Osteoblast (primary cell): ENCODE results near the gene SNAPIN. TPM values are rescaled to one million over a fixed set of nuclear protein-coding genes. Genes with fewer than 3 reads are reported as not detected.

Source experiments
- DNase-seq: peaks from one replicate; pipeline ENCODE4 v3.0.0; 2011; ENCODE audit warnings: low spot score, mixed read lengths; ENCODE audit not compliant: insufficient read length; ENCODE audit errors: missing footprints
- H2AFZ ChIP-seq: 2 replicates; pipeline ENCODE4 v1.6.0; 2011; ENCODE audit warnings: mild to moderate bottlenecking, low read length
- H3K27ac ChIP-seq: 2 replicates; pipeline ENCODE4 v1.5.1; 2011; ENCODE audit warnings: mild to moderate bottlenecking, low read depth, low read length, moderate library complexity
- H3K27me3 ChIP-seq: 2 replicates; pipeline ENCODE4 v1.6.0; 2012; ENCODE audit warnings: mild to moderate bottlenecking, control low read depth, inconsistent platforms, low read length, moderate library complexity; ENCODE audit not compliant: insufficient read depth
- H3K36me3 ChIP-seq: 2 replicates; pipeline ENCODE4 v1.5.1; 2011; ENCODE audit warnings: mild to moderate bottlenecking, low read length, control low read depth, moderate library complexity; ENCODE audit not compliant: insufficient read depth
- H3K4me1 ChIP-seq: 2 replicates; pipeline ENCODE4 v1.5.1; 2011; ENCODE audit warnings: mild to moderate bottlenecking, low read length, control low read depth, moderate library complexity; ENCODE audit not compliant: insufficient read depth
- H3K4me2 ChIP-seq: 2 replicates; pipeline ENCODE4 v1.6.0; 2011; ENCODE audit warnings: mild to moderate bottlenecking, low read length; ENCODE audit not compliant: insufficient read depth
- H3K4me3 ChIP-seq: fragments of 200-600 bp; sonication (generic); 3 replicates; pipeline ENCODE4 v1.5.1; 2012; ENCODE audit warnings: mild to moderate bottlenecking, low read length, inconsistent platforms; ENCODE audit not compliant: insufficient read depth
- H3K79me2 ChIP-seq: 2 replicates; pipeline ENCODE4 v1.6.0; 2012; ENCODE audit warnings: mild to moderate bottlenecking, low read length, control low read depth, inconsistent platforms; ENCODE audit not compliant: insufficient read depth
- H3K9me3 ChIP-seq: 2 replicates; pipeline ENCODE4 v1.5.1; 2011; ENCODE audit warnings: low read depth, low read length, control low read depth
- H4K20me1 ChIP-seq: 2 replicates; pipeline ENCODE4 v1.6.0; 2012; ENCODE audit warnings: mild to moderate bottlenecking, low read length, control low read depth; ENCODE audit not compliant: insufficient read depth
- CTCF ChIP-seq: IDR thresholded peaks from 2 replicates; pipeline ENCODE4 v1.5.1; 2011; ENCODE audit warnings: mild to moderate bottlenecking, low read depth, low read length, moderate library complexity; ENCODE audit errors: extremely low read depth
- total RNA-seq: library from RNA; depleted of rRNA; stranded (reverse); fragments of >200 nt; gene quantifications from 2 replicates; pipeline ENCODE4 v1.2.3, GENCODE V29; 2012

SNAPIN gene, protein sequence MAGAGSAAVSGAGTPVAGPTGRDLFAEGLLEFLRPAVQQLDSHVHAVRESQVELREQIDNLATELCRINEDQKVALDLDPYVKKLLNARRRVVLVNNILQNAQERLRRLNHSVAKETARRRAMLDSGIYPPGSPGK
- total RNA-seq = 53.6 TPM in 2 replicates

DNA sequence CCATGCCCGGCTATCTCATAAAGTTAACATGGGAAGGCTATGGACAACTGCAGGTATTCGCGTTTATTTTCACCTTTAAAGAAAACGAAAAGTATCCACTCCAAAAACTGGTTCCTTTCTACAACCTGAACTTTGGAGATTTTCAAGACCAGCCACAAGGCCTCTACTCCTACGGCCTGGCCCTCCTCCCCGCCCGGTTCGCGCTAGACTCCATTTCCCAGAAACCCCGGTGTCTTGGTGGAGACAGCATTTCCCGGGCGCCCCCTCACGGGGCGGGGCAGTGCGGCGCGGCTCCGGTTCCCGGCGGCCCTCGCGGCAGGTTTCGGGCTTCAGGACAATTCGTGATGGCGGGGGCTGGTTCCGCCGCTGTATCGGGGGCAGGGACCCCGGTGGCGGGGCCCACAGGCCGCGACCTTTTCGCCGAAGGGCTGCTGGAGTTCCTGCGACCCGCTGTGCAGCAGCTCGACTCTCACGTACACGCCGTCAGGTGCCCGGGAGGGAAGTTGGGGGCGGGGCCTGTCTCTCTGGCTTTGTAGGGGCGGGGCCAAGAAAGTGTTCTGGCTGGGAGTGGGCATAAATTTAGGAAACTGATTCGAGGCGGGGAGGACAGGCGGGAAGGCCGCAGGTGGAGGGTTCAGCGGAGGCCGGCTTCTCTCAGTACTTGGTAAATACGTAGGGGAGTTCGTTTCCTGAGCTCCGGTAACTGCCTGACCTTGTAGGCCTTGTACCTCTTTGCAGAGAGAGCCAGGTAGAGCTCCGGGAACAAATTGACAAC lies at the start of gene SNAPIN:
Gene SNAPIN (plus strand): TSS at position 304 of the 775 bp plus-strand sequence. CDS start 41 bp downstream, at position 345.
- DNase-seq = peak; percentile 97
- peaks cover 14% of the 10 kb centered on the region for H3K4me1 ChIP-seq
- peaks cover 18% of the 10 kb centered on the region for H3K79me2 ChIP-seq
- H3K27ac ChIP-seq = peak within 1 kb of the TSS; percentile 69
- H4K20me1 ChIP-seq = peaks cover 3% of the 10 kb centered on the region
- peak within 1 kb of the TSS; percentile 80 for H3K4me3 ChIP-seq
- peak within 1 kb of the TSS; percentile 84 for H2AFZ ChIP-seq
- H3K27me3 ChIP-seq = no peaks in the 10 kb centered on the region
- TF ChIP-seq CTCF = no peak
- H3K9me3 ChIP-seq = no peaks in the 10 kb centered on the region
- peaks cover 30% of the 10 kb centered on the region for H3K36me3 ChIP-seq
- H3K4me2 ChIP-seq = peak within 1 kb of the TSS; percentile 96

- TF ChIP-seq CTCF = no peak
- H3K79me2 ChIP-seq = peaks cover 73% of the 10 kb centered on the region
- H2AFZ ChIP-seq = peak overlapping the region; percentile 15
These were observed 49.5 kb upstream of the SNAPIN start for GRCh38 chr1:153608742-153609584.

DNA sequence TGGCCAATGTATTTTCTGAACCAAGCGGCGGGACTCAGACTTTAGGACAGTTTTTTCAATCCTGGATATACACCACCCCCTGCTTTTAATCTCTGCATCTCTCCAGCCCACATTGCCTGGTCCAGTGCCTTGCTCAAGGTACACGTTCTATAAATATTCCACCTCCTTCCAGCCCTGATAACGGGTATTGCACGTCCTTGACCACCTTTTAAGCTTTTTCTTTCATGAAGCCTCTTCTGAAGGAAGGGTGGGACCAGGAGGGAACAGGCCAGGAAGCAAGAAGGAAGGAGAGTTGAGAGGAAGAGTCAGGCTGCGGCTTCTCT lies 49.0 kb upstream of the SNAPIN start:
- no peak for TF ChIP-seq CTCF
- Histone ChIP-seq H3K4me1 (peaks cover 45% of the 10 kb centered on the region), H3K9me3 (no peaks in the 10 kb centered on the region), H4K20me1 (peaks cover 24% of the 10 kb centered on the region), H3K36me3 (peaks cover 31% of the 10 kb centered on the region), H2AFZ (no peak overlapping the region), H3K4me2 (peak overlapping the region; percentile 91), H3K4me3 (no peak overlapping the region), H3K27me3 (no peaks in the 10 kb centered on the region), H3K79me2 (peaks cover 73% of the 10 kb centered on the region), H3K27ac (peak overlapping the region; percentile 58)
- no peak for DNase-seq

More at GRCh38 chr1:153608742-153609584, 49.5 kb upstream of the SNAPIN start:
- Histone ChIP-seq H3K4me2 (peak overlapping the region; percentile 91), H3K4me3 (peak overlapping the region; percentile 34), H3K4me1 (peaks cover 40% of the 10 kb centered on the region), H3K9me3 (no peaks in the 10 kb centered on the region), H3K27ac (peak overlapping the region; percentile 58), H4K20me1 (peaks cover 24% of the 10 kb centered on the region), H3K27me3 (no peaks in the 10 kb centered on the region), H3K36me3 (peaks cover 33% of the 10 kb centered on the region)
- peak; percentile 95 for DNase-seq
